Activated CD4-positive, alpha-beta memory T cell treated with anti-CD3 and anti-CD28 coated beads, Interleukin-2, amount 10 ng/mL, durations not matched to agents 7 days and 5 days (primary cell): ENCODE results near the gene SBNO2. TPM values are rescaled to one million over a fixed set of nuclear protein-coding genes. Genes with fewer than 3 reads are reported as not detected.

Source experiments
- CTCF ChIA-PET: fragments of 350-600 bp; sonication (Branson Sonifier 250); formaldehyde crosslinking; loops from one replicate; lab custom pipeline; 2021; ENCODE audit warnings: antibody characterized with exemption, inconsistent platforms; lab: Charles Lee
- POLR2A ChIA-PET: fragments of 350-600 bp; sonication (Branson Sonifier 250); formaldehyde crosslinking; loops from one replicate; lab custom pipeline; 2021; ENCODE audit warnings: antibody characterized with exemption; lab: Charles Lee
- DNase-seq: peaks from one replicate; pipeline ENCODE4 v3.0.0-alpha.2; 2020
- H3K27ac Mint-ChIP-seq: one replicate; pipeline ENCODE4 v1.8.0; 2021; ENCODE audit warnings: mild to moderate bottlenecking, mixed read lengths
- H3K27me3 Mint-ChIP-seq: one replicate; pipeline ENCODE4 v1.8.0; 2021; ENCODE audit warnings: mixed read lengths
- H3K36me3 Mint-ChIP-seq: one replicate; pipeline ENCODE4 v1.8.0; 2021; ENCODE audit warnings: low read depth, mixed read lengths
- H3K4me1 Mint-ChIP-seq: one replicate; pipeline ENCODE4 v1.8.0; 2021; ENCODE audit warnings: mixed read lengths
- H3K4me3 Mint-ChIP-seq: one replicate; pipeline ENCODE4 v1.8.0; 2021; ENCODE audit warnings: mild to moderate bottlenecking, mixed read lengths
- H3K9me3 Mint-ChIP-seq: one replicate; pipeline ENCODE4 v1.8.0; 2021; ENCODE audit warnings: mixed read lengths
- total RNA-seq, 2 experiments: library from RNA; stranded (reverse); gene quantifications; one replicate each; pipeline ENCODE4 v1.2.3, GENCODE V29; 2021

The SBNO2 gene
- total RNA-seq, 2 experiments from 2014 or later: 94.4 to 98.2 TPM

DNA sequence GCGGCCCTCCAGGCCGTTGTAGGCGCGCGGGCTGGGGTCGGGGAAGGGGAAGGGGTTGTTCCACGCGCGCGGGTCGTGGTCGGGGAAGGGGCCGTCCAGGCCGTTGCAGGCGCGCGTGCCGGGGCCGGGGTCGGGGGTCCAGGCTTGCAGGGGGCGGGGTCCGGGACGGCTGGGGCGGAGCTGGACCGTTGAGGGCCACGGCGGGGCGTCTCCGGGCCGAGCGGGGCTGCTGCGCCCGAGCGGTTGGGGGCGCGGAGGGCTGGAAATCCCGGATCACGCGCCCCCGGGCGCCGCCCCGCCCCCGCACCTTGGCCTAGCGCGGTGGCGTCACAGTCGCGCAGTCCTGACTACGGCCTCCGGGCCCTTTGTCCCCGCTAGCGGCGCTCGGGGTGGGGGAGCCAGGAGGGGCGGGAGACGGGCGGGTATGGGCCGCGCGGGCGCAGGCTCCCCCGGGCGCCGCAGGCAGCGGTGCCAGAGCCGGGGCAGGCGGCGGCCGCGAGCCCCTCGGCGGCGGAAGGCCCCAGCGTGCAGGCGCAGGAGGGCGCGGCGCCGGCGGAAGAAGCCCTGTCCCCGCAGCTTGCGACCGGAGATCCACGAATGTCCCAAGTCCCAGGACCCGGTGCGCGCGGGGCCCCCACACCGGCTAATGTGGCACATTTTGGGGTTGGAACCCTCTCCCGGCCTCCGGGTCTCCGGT, 69.6 kb downstream of the SBNO2 start:
- ChIA-PET CTCF (no interaction called here), POLR2A (interaction anchor here (0.6 to 8.9 kb wide), 10 partner anchors 19 to 165 kb away, joined by 3 to 104 read pairs (median 6); partner anchors contain the start of genes ARHGAP45, CIRBP and SBNO2)
- peak overlapping the region; percentile 31 for H3K27ac Mint-ChIP-seq

DNA sequence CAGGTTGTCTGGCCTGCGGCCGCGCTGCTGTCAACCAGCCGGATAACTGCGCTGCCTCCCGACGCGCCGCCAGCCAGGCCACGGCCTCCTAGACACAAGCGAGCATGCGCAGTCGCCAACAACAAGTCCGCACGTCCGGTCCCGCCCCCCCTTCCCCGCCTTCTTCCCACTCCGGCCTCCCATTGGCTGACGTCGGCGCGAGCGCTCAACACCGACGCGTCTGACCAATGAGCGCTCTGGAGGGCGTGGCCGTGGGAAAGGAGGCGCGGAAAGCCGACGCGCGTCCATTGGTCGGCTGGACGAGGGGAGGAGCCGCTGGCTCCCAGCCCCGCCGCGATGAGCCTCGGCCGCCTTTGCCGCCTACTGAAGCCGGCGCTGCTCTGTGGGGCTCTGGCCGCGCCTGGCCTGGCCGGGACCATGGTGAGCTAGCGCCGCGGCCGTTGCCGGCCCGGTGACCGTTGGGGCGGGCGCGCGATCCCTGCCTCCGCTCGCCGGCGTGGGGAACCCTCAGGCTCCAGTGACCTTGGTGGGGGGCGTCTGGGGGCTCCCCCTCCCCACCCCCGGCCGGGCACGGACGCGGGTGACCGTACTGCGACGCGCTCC, 70.3 kb downstream of the SBNO2 start, which contains the start of gene GPX4:
Gene GPX4, plus strand, starts transcription at position 287 of the 603 bp plus-strand sequence. Its CDS starts 50 bp downstream, at position 337.
- Mint-ChIP-seq H3K27me3 (no peaks in the 10 kb centered on the region), H3K4me1 (peaks cover 47% of the 10 kb centered on the region), H3K4me3 (peak within 1 kb of the TSS; percentile 69), H3K27ac (peak within 1 kb of the TSS; percentile 89), H3K36me3 (peaks cover 22% of the 10 kb centered on the region), H3K9me3 (peaks cover 10% of the 10 kb centered on the region)
- POLR2A ChIA-PET: interaction anchor here (0.6 to 8.9 kb wide), 11 partner anchors 12 to 165 kb away, joined by 3 to 104 read pairs (median 5); partner anchors contain the start of genes ARHGAP45, CIRBP and SBNO2
- CTCF ChIA-PET: interaction anchor here (1.0 kb wide), 1 partner anchor 141 kb away, joined by 4 read pairs; no protein-coding TSS in a partner anchor
- peak; percentile 99 for DNase-seq

More for the DNA sequence above, 69.6 kb downstream of the SBNO2 start:
- Mint-ChIP-seq H3K27me3 (no peaks in the 10 kb centered on the region), H3K4me1 (peaks cover 40% of the 10 kb centered on the region), H3K4me3 (peak overlapping the region; percentile 69), H3K36me3 (peaks cover 18% of the 10 kb centered on the region), H3K9me3 (peaks cover 6% of the 10 kb centered on the region)
- peak; percentile 74 for DNase-seq

DNA sequence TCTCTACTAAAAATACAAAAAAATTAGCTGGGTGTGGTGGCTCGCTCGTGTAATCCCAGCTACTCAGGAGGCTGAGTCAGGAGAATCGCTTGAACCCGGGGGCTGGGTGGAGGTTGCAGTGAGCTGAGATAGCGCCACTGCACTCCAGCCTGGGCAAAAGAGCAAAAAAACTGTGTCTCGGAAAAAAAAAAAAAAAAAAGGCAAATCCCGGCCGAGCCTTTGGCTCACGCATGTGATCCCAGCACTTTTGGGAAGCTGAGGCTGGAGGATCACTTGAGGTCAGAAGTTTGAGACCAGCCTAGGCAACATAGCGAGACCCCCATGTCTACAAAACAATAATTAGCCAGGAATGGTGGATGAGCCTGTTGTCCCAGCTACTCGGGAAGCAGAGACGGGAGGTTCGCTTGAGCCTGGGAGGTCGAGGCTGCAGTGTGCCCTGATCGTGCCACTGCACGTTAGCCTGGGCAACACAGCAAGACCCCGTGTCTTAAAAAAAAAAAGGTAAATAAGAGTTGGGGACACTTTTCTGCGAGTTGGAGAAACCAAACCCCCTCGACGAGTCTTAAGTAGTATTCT, 70.8 kb downstream of the SBNO2 start:
- no peaks in the 10 kb centered on the region for H3K27me3 Mint-ChIP-seq
- peaks cover 12% of the 10 kb centered on the region for H3K9me3 Mint-ChIP-seq
- peaks cover 23% of the 10 kb centered on the region for H3K36me3 Mint-ChIP-seq
- peak overlapping the region; percentile 89 for H3K27ac Mint-ChIP-seq
- peaks cover 53% of the 10 kb centered on the region for H3K4me1 Mint-ChIP-seq
- ChIA-PET CTCF (interaction anchor here (0.7 to 1.0 kb wide), 3 partner anchors 38 to 141 kb away, joined by 3 to 4 read pairs (median 4); no protein-coding TSS in a partner anchor), POLR2A (interaction anchor here (0.6 to 8.9 kb wide), 11 partner anchors 12 to 166 kb away, joined by 3 to 104 read pairs (median 5); partner anchors contain the start of genes ARHGAP45 and CIRBP)
- no peak for DNase-seq
- H3K4me3 Mint-ChIP-seq: peak overlapping the region; percentile 61

DNA sequence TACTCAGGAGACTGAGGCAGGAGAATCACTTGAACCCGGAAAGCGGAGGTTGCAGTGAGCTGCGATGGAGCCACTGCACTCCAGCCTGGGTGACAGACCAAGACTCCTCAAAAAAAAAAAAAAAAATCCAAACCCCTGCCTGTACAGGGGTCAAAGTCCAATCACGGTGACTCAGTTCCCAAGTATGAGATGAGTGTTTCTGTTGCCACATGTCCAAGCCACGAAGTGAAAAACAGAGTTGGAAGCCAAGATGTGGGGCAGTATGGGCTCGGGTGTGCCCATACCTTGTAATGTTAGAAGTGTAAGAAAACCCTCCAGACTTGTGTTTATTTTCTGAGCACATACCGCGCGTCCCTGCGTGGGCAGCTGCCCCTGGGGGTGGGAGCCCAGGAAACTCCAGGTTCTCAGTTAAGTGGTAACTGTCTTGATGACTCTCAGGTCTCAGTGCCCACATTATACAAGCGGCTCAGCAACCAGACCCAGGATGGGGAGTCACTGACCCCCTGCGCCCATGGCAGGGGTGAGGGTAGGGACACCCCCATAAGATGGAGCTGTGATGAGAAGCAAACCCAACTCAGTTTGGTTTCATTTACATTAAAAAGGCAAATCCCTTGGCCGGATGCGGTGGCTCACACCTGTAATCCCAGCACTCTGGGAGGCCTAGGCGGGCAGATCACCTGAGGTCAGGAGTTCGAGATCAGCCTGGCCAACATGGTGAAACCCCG, 71.5 kb downstream of the SBNO2 start:
- peak; percentile 66 for DNase-seq
- POLR2A ChIA-PET: interaction anchor here (0.6 to 8.9 kb wide), 10 partner anchors 13 to 167 kb away, joined by 3 to 104 read pairs (median 4); partner anchors contain the start of genes ARHGAP45 and CIRBP
- peaks cover 58% of the 10 kb centered on the region for H3K4me1 Mint-ChIP-seq
- peaks cover 12% of the 10 kb centered on the region for H3K9me3 Mint-ChIP-seq
- H3K27ac Mint-ChIP-seq: peak overlapping the region; percentile 89
- H3K4me3 Mint-ChIP-seq: peak overlapping the region; percentile 61
- H3K27me3 Mint-ChIP-seq: no peaks in the 10 kb centered on the region
- H3K36me3 Mint-ChIP-seq: peaks cover 25% of the 10 kb centered on the region
- CTCF ChIA-PET: interaction anchor here (0.7 to 1.0 kb wide), 4 partner anchors 37 to 142 kb away, joined by 3 to 4 read pairs (median 4); no protein-coding TSS in a partner anchor

DNA sequence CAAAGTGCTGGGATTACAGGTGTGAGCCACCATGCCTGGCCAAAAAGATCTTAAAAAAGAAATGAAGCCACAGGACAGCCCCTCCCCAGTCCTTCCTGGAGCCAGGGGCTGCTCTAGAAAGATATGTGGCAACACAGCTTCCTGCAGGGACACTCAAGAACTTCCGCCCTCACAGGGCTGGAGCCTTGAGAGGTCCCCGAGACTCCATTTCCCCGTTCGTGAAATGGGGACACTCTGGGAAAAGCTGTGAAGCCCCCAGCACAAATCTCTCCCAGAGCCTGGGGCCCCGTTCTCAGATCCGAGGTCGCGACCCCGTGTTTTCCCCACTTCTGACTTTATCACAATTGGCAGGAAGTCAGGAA, 72.8 kb downstream of the SBNO2 start:
- H3K27me3 Mint-ChIP-seq: no peaks in the 10 kb centered on the region
- H3K36me3 Mint-ChIP-seq: peaks cover 18% of the 10 kb centered on the region
- ChIA-PET CTCF (interaction anchor here (0.8 kb wide), 1 partner anchor 34 kb away, joined by 3 read pairs; the partner anchor contains the start of gene ARHGAP45), POLR2A (interaction anchor here (1.0 to 8.9 kb wide), 3 partner anchors 16 to 34 kb away, joined by 3 to 104 read pairs (median 31); partner anchors contain the start of gene ARHGAP45)
- DNase-seq: no peak
- H3K9me3 Mint-ChIP-seq: peaks cover 12% of the 10 kb centered on the region
- H3K4me1 Mint-ChIP-seq: peaks cover 58% of the 10 kb centered on the region
- no peak overlapping the region for H3K4me3 Mint-ChIP-seq
- H3K27ac Mint-ChIP-seq: peak overlapping the region; percentile 89

DNA sequence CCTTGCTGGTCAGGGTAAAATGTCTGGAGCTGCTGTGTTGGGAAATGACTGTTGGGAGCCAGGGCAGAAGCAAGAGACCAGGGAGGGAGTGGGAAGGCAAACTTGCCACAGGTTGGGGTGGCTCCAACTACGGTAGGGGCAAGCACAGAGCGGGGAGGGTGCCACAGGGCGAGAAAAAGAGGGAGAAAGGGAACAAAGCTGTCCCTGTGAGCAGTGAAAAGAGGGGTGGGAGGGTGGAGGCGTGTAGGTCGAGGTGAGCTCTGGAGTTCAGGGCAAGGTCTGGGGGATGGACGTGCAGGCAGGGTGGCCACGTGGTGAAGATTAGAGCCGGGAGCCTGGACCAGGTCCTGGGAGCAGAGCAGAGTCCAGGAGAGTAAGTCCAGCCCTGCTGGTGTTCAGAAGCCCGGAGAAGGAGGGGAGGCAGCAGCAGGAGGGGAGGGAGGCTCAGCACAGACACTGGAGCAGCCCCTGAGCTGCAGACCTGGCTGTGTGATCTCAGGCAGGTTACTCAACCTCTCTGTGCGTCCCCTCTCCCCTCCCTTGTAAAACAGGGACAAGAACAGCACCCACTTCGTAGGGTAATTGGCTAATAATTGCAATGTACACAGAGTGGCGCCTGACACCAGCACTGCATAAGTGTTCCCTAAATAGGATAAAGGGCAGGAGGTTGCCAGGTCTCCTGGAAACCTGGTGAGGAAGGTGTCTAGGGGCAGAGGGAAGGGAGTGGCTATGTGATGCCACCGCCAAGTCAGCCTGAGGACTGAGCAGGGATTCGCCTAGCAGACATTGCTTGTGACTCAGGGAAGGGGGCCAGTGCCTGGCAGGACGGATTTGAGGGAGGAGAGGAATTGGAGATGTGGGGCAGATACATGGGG, 75.7 kb downstream of the SBNO2 start:
- no peak overlapping the region for H3K4me3 Mint-ChIP-seq
- CTCF ChIA-PET: interaction anchor here (1.2 kb wide), 1 partner anchor 15 kb away, joined by 5 read pairs; no protein-coding TSS in a partner anchor
- peaks cover 73% of the 10 kb centered on the region for H3K4me1 Mint-ChIP-seq
- peaks cover 23% of the 10 kb centered on the region for H3K36me3 Mint-ChIP-seq
- H3K9me3 Mint-ChIP-seq: peaks cover 12% of the 10 kb centered on the region
- peak overlapping the region; percentile 57 for H3K27ac Mint-ChIP-seq
- POLR2A ChIA-PET: interaction anchor here (1.1 to 8.8 kb wide), 4 partner anchors 18 to 171 kb away, joined by 3 to 109 read pairs (median 4); partner anchors contain the start of genes ARHGAP45 and CIRBP
- DNase-seq: no peak
- no peaks in the 10 kb centered on the region for H3K27me3 Mint-ChIP-seq

DNA sequence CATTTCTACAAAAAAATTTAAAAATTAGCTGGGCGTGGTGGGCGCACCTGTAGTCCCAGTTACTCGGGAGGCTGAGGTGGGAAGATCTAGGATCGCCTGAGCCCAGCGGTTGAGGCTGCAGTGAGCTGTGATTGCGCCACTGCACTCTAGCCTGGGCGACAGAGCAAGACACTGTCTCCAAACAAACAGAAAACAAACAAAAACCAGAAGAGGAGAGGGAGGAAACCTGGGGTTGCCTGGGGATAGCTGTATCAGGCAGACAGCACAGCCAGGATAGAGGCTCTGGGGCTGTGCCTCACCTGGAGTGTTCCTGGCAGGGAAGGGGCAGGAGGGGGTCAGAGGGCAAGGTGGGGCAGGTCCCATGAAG, 76.3 kb downstream of the SBNO2 start:
- H3K27ac Mint-ChIP-seq: no peak overlapping the region
- H3K36me3 Mint-ChIP-seq: peaks cover 29% of the 10 kb centered on the region
- DNase-seq: no peak
- H3K9me3 Mint-ChIP-seq: peaks cover 12% of the 10 kb centered on the region
- no peaks in the 10 kb centered on the region for H3K27me3 Mint-ChIP-seq
- peaks cover 73% of the 10 kb centered on the region for H3K4me1 Mint-ChIP-seq
- ChIA-PET POLR2A (interaction anchor here (1.1 to 8.8 kb wide), 4 partner anchors 17 to 172 kb away, joined by 3 to 109 read pairs (median 4); partner anchors contain the start of genes ARHGAP45 and CIRBP), CTCF (interaction anchor here (1.2 kb wide), 1 partner anchor 16 kb away, joined by 5 read pairs; no protein-coding TSS in a partner anchor)
- H3K4me3 Mint-ChIP-seq: no peak overlapping the region

DNA sequence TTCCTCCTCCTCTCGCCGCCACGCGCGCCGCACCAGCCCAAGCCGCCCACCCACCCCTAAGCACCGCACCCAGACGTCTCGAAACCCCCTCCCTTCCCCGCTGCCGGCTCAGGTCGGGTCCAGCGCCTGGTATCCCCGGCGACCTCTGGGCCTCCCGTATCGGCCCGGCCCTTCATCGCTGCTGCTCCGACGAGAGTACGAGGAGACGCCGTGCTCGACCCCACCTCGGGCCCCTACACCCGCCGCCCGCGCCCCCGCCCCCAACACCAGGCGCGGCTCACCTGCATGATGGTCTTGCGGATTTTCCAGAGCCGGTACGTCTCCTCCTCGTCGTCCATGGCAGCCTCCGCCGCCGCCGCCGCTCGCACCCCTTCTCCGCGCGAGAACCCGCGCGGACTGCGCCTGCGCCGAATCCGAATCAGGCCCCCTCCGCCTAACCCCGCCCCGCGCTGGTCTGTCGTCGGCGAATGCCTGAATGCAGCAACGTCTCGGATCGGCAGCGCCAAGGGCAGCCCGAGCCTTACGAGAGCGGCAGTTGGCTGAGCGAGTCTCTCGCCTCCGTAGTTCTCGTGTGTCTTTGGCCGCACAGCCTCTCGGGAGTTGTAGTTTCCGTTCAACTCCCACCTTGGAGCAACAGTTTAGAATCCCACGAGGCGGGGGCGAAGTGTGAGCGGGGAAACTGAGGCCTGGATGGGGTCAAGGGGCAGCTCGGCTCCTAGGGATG, 78.9 kb downstream of the SBNO2 start, which contains the start of gene POLR2E:
Gene POLR2E, minus strand, starts transcription at position 398 of the 724 bp plus-strand sequence. Its CDS starts 60 bp downstream, at position 338.
- POLR2A ChIA-PET: interaction anchor here (1.0 to 8.8 kb wide), 7 partner anchors 11 to 98 kb away, joined by 3 to 109 read pairs (median 4); partner anchors contain the start of gene ARHGAP45
- CTCF ChIA-PET: interaction anchor here (1.0 to 1.5 kb wide), 2 partner anchors 18 to 30 kb away, joined by 3 to 6 read pairs; no protein-coding TSS in a partner anchor
- H3K9me3 Mint-ChIP-seq: peaks cover 12% of the 10 kb centered on the region
- H3K4me3 Mint-ChIP-seq: peak within 1 kb of the TSS; percentile 90
- DNase-seq: peak; percentile 98
- H3K27me3 Mint-ChIP-seq: no peaks in the 10 kb centered on the region
- peaks cover 40% of the 10 kb centered on the region for H3K36me3 Mint-ChIP-seq
- peaks cover 62% of the 10 kb centered on the region for H3K4me1 Mint-ChIP-seq
- peak within 1 kb of the TSS; percentile 92 for H3K27ac Mint-ChIP-seq

DNA sequence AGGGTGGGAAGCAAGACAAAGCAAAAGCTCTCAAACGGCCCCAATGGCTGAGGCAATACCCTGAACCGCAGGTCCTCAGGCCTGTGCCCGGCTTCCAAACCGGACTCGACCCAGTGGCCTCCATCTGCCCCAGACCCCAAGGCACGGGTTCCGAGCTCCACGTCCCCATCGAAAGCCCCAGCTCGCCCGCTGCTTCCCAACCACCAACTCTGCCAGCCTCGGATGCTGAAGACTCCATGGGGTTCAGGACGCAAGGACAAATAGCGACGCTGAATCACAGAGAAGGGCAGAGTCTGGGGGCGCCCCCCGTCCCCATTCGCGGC, 79.5 kb downstream of the SBNO2 start:
- ChIA-PET POLR2A (interaction anchor here (1.0 to 8.8 kb wide), 6 partner anchors 14 to 79 kb away, joined by 3 to 109 read pairs (median 4); partner anchors contain the start of genes ARHGAP45 and SBNO2), CTCF (interaction anchor here (0.6 to 1.5 kb wide), 3 partner anchors 20 to 33 kb away, joined by 3 to 6 read pairs (median 3); no protein-coding TSS in a partner anchor)
- H3K27me3 Mint-ChIP-seq: no peaks in the 10 kb centered on the region
- peak overlapping the region; percentile 64 for H3K27ac Mint-ChIP-seq
- DNase-seq: no peak
- H3K4me3 Mint-ChIP-seq: peak overlapping the region; percentile 90
- H3K36me3 Mint-ChIP-seq: peaks cover 35% of the 10 kb centered on the region
- H3K9me3 Mint-ChIP-seq: peaks cover 8% of the 10 kb centered on the region
- peaks cover 56% of the 10 kb centered on the region for H3K4me1 Mint-ChIP-seq
